Ectodermal cell (in vitro differentiated cells): ENCODE measurements around the gene LRP1.

Experiments used
- H3K27ac ChIP-seq: 2 replicates; pipeline ENCODE4 v1.7.0; 2013; ENCODE audit warnings: mild to moderate bottlenecking, low read depth, low read length; ENCODE audit not compliant: insufficient read depth, poor library complexity, severe bottlenecking
- H3K27me3 ChIP-seq: 2 replicates; pipeline ENCODE4 v1.7.0; 2013; ENCODE audit warnings: mild to moderate bottlenecking, low read length; ENCODE audit not compliant: insufficient read depth, control insufficient read depth, poor library complexity, severe bottlenecking
- H3K36me3 ChIP-seq: one replicate; pipeline ENCODE4 v1.7.0; 2013; ENCODE audit warnings: low read length; ENCODE audit not compliant: control insufficient read depth, insufficient read depth
- H3K4me1 ChIP-seq: one replicate; pipeline ENCODE4 v1.7.0; 2013; ENCODE audit warnings: low read length; ENCODE audit not compliant: control insufficient read depth, insufficient read depth
- H3K4me3 ChIP-seq: 2 replicates; pipeline ENCODE4 v1.7.0; 2013; ENCODE audit warnings: low read depth, low read length, control low read depth; ENCODE audit not compliant: insufficient read depth
- H3K9me3 ChIP-seq: 2 replicates; pipeline ENCODE4 v1.7.0; 2013; ENCODE audit warnings: mild to moderate bottlenecking, low read length, moderate library complexity; ENCODE audit not compliant: control insufficient read depth
- WGBS, 2 experiments: methylation state at CpG; one replicate each; pipeline ENCODE4 v1.1.7; 2013; ENCODE audit warnings: missing lambda C conversion rate in 2 of 2; 5-methylcytosine and 5-hydroxymethylcytosine counted together

The LRP1 gene

GRCh38 chr12:57240066-57240921 lies 112.0 kb downstream of the LRP1 start:
- Histone ChIP-seq H3K27me3 (peaks cover 95% of the 10 kb centered on the region), H3K4me1 (peaks cover 62% of the 10 kb centered on the region), H3K36me3 (no peaks in the 10 kb centered on the region), H3K9me3 (no peaks in the 10 kb centered on the region), H3K27ac (no peak overlapping the region), H3K4me3 (peak overlapping the region; percentile 39)
- WGBS, 2 experiments = 3% methylated on average over 71 to 72 of the region's 72 CpGs

GRCh38 chr12:57240926-57241401 lies 112.7 kb downstream of the LRP1 start:
- 8 to 9% methylated on average over 19 of the region's 19 CpGs for WGBS, 2 experiments
- no peak overlapping the region for H3K4me3 ChIP-seq
- no peaks in the 10 kb centered on the region for H3K9me3 ChIP-seq
- H3K4me1 ChIP-seq = peaks cover 55% of the 10 kb centered on the region
- no peaks in the 10 kb centered on the region for H3K36me3 ChIP-seq
- H3K27ac ChIP-seq = no peak overlapping the region
- H3K27me3 ChIP-seq = peaks cover 88% of the 10 kb centered on the region

GRCh38 chr12:57241402-57242310 lies 113.4 kb downstream of the LRP1 start:
- H3K4me1 ChIP-seq = peaks cover 50% of the 10 kb centered on the region

GRCh38 chr12:57242329-57242690 lies 114.0 kb downstream of the LRP1 start:
- peak overlapping the region; percentile 36 for H3K4me3 ChIP-seq
- no peak overlapping the region for H3K27ac ChIP-seq
- H3K4me1 ChIP-seq = peaks cover 44% of the 10 kb centered on the region
- 3 to 4% methylated on average over 18 of the region's 18 CpGs for WGBS, 2 experiments
- no peaks in the 10 kb centered on the region for H3K36me3 ChIP-seq
- peaks cover 75% of the 10 kb centered on the region for H3K27me3 ChIP-seq
- no peaks in the 10 kb centered on the region for H3K9me3 ChIP-seq

More at GRCh38 chr12:57241402-57242310, 113.4 kb downstream of the LRP1 start:
- Histone ChIP-seq H3K9me3 (no peaks in the 10 kb centered on the region), H3K36me3 (no peaks in the 10 kb centered on the region), H3K4me3 (no peak overlapping the region), H3K27ac (no peak overlapping the region), H3K27me3 (peaks cover 81% of the 10 kb centered on the region)
- WGBS, 2 experiments = 11 to 13% methylated on average over 48 of the region's 48 CpGs

- 0% methylated on average over 45 of the region's 45 CpGs for WGBS, 2 experiments
- Histone ChIP-seq H3K36me3 (no peaks in the 10 kb centered on the region), H3K9me3 (no peaks in the 10 kb centered on the region), H3K27ac (no peak overlapping the region), H3K27me3 (peaks cover 69% of the 10 kb centered on the region), H3K4me3 (peak overlapping the region; percentile 36), H3K4me1 (peaks cover 38% of the 10 kb centered on the region)
Observed at GRCh38 chr12:57242691-57243454, 114.6 kb downstream of the LRP1 start.

GRCh38 chr12:57243521-57244311 lies 115.4 kb downstream of the LRP1 start:
- WGBS, 2 experiments = 22 to 23% methylated on average over 41 of the region's 41 CpGs
- H3K27ac ChIP-seq = no peak overlapping the region
- H3K4me3 ChIP-seq = peak overlapping the region; percentile 36
- H3K27me3 ChIP-seq = peaks cover 61% of the 10 kb centered on the region
- H3K9me3 ChIP-seq = no peaks in the 10 kb centered on the region
- H3K4me1 ChIP-seq = peaks cover 32% of the 10 kb centered on the region
- H3K36me3 ChIP-seq = no peaks in the 10 kb centered on the region

GRCh38 chr12:57244312-57244696 lies 116.0 kb downstream of the LRP1 start:
- Histone ChIP-seq H3K4me1 (peaks cover 31% of the 10 kb centered on the region), H3K36me3 (no peaks in the 10 kb centered on the region), H3K27ac (no peak overlapping the region), H3K27me3 (peaks cover 55% of the 10 kb centered on the region), H3K4me3 (no peak overlapping the region), H3K9me3 (no peaks in the 10 kb centered on the region)
- 81 to 82% methylated on average over 6 of the region's 6 CpGs for WGBS, 2 experiments

- no peaks in the 10 kb centered on the region for H3K36me3 ChIP-seq
- peaks cover 6% of the 10 kb centered on the region for H3K4me1 ChIP-seq
- H3K27me3 ChIP-seq = peaks cover 27% of the 10 kb centered on the region
- H3K4me3 ChIP-seq = no peak overlapping the region
- H3K9me3 ChIP-seq = no peaks in the 10 kb centered on the region
- H3K27ac ChIP-seq = no peak overlapping the region
- 50 to 65% methylated on average over 1 of the region's 1 CpG for WGBS, 2 experiments
Observed at GRCh38 chr12:57247041-57247440, 118.8 kb downstream of the LRP1 start.
